Endodermal cell (in vitro differentiated cells): ENCODE data around the gene HNRNPA1. TPM values are rescaled to one million over a fixed set of nuclear protein-coding genes. Genes with fewer than 3 reads are reported as not detected.

ENCODE experiments used
- DNase-seq: peaks from one replicate; pipeline ENCODE4 v3.0.0-alpha.2; 2017
- H3K27ac ChIP-seq: 2 replicates; pipeline ENCODE4 v1.5.1; 2013; ENCODE audit warnings: mild to moderate bottlenecking, low read depth, low read length, moderate library complexity
- H3K27me3 ChIP-seq: 2 replicates; pipeline ENCODE4 v1.6.1; 2013; ENCODE audit warnings: mild to moderate bottlenecking, low read length, moderate library complexity; ENCODE audit not compliant: insufficient read depth, control insufficient read depth, poor library complexity, severe bottlenecking
- H3K36me3 ChIP-seq: 2 replicates; pipeline ENCODE4 v1.7.0; 2013; ENCODE audit warnings: mild to moderate bottlenecking, low read length, moderate library complexity; ENCODE audit not compliant: control insufficient read depth, insufficient read depth
- H3K4me1 ChIP-seq: one replicate; pipeline ENCODE4 v1.7.0; 2013; ENCODE audit warnings: low read length; ENCODE audit not compliant: control insufficient read depth, insufficient read depth
- H3K4me3 ChIP-seq: 2 replicates; pipeline ENCODE4 v1.5.1; 2013; ENCODE audit warnings: mild to moderate bottlenecking, low read length, moderate library complexity
- H3K9ac ChIP-seq: 2 replicates; pipeline ENCODE4 v1.6.1; 2013; ENCODE audit warnings: mild to moderate bottlenecking, low read length, moderate library complexity; ENCODE audit not compliant: poor library complexity, severe bottlenecking; ENCODE audit errors: extremely low read depth
- H3K9me3 ChIP-seq: 2 replicates; pipeline ENCODE4 v1.6.1; 2013; ENCODE audit warnings: mild to moderate bottlenecking, low read length, moderate library complexity; ENCODE audit not compliant: control insufficient read depth
- H3K27ac Mint-ChIP-seq: 2 replicates; pipeline ENCODE4 v1.8.0; 2020; ENCODE audit warnings: mixed read lengths
- H3K27me3 Mint-ChIP-seq: 2 replicates; pipeline ENCODE4 v1.8.0; 2021; ENCODE audit warnings: mild to moderate bottlenecking, mixed read lengths; ENCODE audit not compliant: insufficient read depth
- H3K36me3 Mint-ChIP-seq: 2 replicates; pipeline ENCODE4 v1.8.0; 2020; ENCODE audit warnings: low read depth, mixed read lengths
- H3K4me1 Mint-ChIP-seq: 2 replicates; pipeline ENCODE4 v1.8.0; 2020; ENCODE audit warnings: mixed read lengths
- H3K4me3 Mint-ChIP-seq: 2 replicates; pipeline ENCODE4 v1.8.0; 2020; ENCODE audit warnings: mild to moderate bottlenecking, moderate library complexity, mixed read lengths
- H3K9me3 Mint-ChIP-seq: 2 replicates; pipeline ENCODE4 v1.8.0; 2020; ENCODE audit warnings: mild to moderate bottlenecking, mixed read lengths
- WGBS, 2 experiments: methylation state at CpG; one replicate each; pipeline versions ENCODE4 v1.1.5 to v1.1.7; 2013; ENCODE audit warnings: missing lambda C conversion rate in 2 of 2, mixed read lengths in 1 of 2; ENCODE audit not compliant: insufficient coverage in 1 of 2, insufficient read length in 1 of 2; 5-methylcytosine and 5-hydroxymethylcytosine counted together
- total RNA-seq, 2 donors: library from RNA; stranded (reverse); fragmentation: NEBNext Ultra II Directional in 1 of 2; extraction: Animal tissue kit (Norgen Biotek cat#: 25700) in 1 of 2; gene quantifications; 2 replicates in 1 of 2; 3 replicates in 1 of 2; pipeline ENCODE4 v1.2.1, GENCODE V29; 2021
- TF ChIP-seq, protein P1 (sequence below): fragments of 200-600 bp; sonication (generic); conservative IDR thresholded peaks from 2 replicates; pipeline ENCODE4 v1.5.0; 2021; ENCODE audit warnings: antibody characterized with exemption, mild to moderate bottlenecking

Gene HNRNPA1
- total RNA-seq, 2 donors from 2014 or later = 2,414 to 2,488 TPM

GRCh38 chr12:54331461-54331860, 50.9 kb downstream of the HNRNPA1 start:
- peaks cover 13% of the 10 kb centered on the region for H3K36me3 ChIP-seq
- no peak overlapping the region for H3K9ac ChIP-seq

GRCh38 chr12:54333420-54334034, 53.0 kb downstream of the HNRNPA1 start:
- peaks cover 31% of the 10 kb centered on the region for H3K4me1 Mint-ChIP-seq
- Histone ChIP-seq H3K27ac (no peak overlapping the region), H3K9me3 (no peaks in the 10 kb centered on the region), H3K27me3 (no peaks in the 10 kb centered on the region), H3K9ac (no peak overlapping the region), H3K36me3 (peaks cover 13% of the 10 kb centered on the region), H3K4me3 (no peak overlapping the region), H3K4me1 (peaks cover 20% of the 10 kb centered on the region)
- H3K4me3 Mint-ChIP-seq = no peak overlapping the region
- no peaks in the 10 kb centered on the region for H3K9me3 Mint-ChIP-seq
- WGBS, 2 experiments = 98% methylated on average over 4 of the region's 4 CpGs; no CpG with 5 or more reads in 1 of the 2 experiments
- no peak overlapping the region for H3K27ac Mint-ChIP-seq
- peaks cover 15% of the 10 kb centered on the region for H3K36me3 Mint-ChIP-seq
- no peaks in the 10 kb centered on the region for H3K27me3 Mint-ChIP-seq
- DNase-seq = no peak
- TF ChIP-seq, protein P1, sequence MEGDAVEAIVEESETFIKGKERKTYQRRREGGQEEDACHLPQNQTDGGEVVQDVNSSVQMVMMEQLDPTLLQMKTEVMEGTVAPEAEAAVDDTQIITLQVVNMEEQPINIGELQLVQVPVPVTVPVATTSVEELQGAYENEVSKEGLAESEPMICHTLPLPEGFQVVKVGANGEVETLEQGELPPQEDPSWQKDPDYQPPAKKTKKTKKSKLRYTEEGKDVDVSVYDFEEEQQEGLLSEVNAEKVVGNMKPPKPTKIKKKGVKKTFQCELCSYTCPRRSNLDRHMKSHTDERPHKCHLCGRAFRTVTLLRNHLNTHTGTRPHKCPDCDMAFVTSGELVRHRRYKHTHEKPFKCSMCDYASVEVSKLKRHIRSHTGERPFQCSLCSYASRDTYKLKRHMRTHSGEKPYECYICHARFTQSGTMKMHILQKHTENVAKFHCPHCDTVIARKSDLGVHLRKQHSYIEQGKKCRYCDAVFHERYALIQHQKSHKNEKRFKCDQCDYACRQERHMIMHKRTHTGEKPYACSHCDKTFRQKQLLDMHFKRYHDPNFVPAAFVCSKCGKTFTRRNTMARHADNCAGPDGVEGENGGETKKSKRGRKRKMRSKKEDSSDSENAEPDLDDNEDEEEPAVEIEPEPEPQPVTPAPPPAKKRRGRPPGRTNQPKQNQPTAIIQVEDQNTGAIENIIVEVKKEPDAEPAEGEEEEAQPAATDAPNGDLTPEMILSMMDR = no peak

More at GRCh38 chr12:54331461-54331860, 50.9 kb downstream of the HNRNPA1 start:
- no peak overlapping the region for H3K4me3 ChIP-seq
- TF ChIP-seq, protein P1 = no peak
- no peaks in the 10 kb centered on the region for H3K9me3 ChIP-seq
- H3K9me3 Mint-ChIP-seq = no peaks in the 10 kb centered on the region
- H3K4me3 Mint-ChIP-seq = no peak overlapping the region
- H3K27me3 Mint-ChIP-seq = no peaks in the 10 kb centered on the region
- H3K27ac ChIP-seq = no peak overlapping the region
- no peak for DNase-seq
- peaks cover 5% of the 10 kb centered on the region for H3K4me1 ChIP-seq
- H3K27me3 ChIP-seq = no peaks in the 10 kb centered on the region
- 96 to 100% methylated on average over 2 to 5 of the region's 5 CpGs for WGBS, 2 experiments
- H3K4me1 Mint-ChIP-seq = peaks cover 15% of the 10 kb centered on the region
- H3K36me3 Mint-ChIP-seq = peaks cover 15% of the 10 kb centered on the region
- peak overlapping the region; percentile 61 for H3K27ac Mint-ChIP-seq

Other genes with a start within 250 kb of the HNRNPA1 start
- gene HOXC5, start 247.7 kb upstream of the HNRNPA1 start, total RNA-seq = not detected
- gene HOXC4, start 226.9 kb upstream of the HNRNPA1 start, total RNA-seq = not detected
- 10 to 100 TPM; 32.4 to 37.2 TPM for gene SMUG1, start 91.7 kb upstream of the HNRNPA1 start, total RNA-seq
- gene CBX5, start 604 bp upstream of the HNRNPA1 start, total RNA-seq = 100 to 1,000 TPM; 230 to 341 TPM
- gene NFE2, start 20.3 kb downstream of the HNRNPA1 start, total RNA-seq = 1 to 10 TPM; 2.7 TPM
- gene COPZ1, start 44.4 kb downstream of the HNRNPA1 start, total RNA-seq = 100 to 1,000 TPM; 153 to 183 TPM
- gene GPR84, start 83.8 kb downstream of the HNRNPA1 start, total RNA-seq = not detected
- 10 to 100 TPM; 10.5 to 16.3 TPM for gene ZNF385A, start 104.0 kb downstream of the HNRNPA1 start, total RNA-seq
- gene ITGA5, start 138.5 kb downstream of the HNRNPA1 start, total RNA-seq = 100 to 1,000 TPM; 189 to 243 TPM
- not detected for gene GTSF1, start 192.9 kb downstream of the HNRNPA1 start, total RNA-seq
- 1 to 10 TPM; 2.1 to 2.5 TPM for gene NCKAP1L, start 217.0 kb downstream of the HNRNPA1 start, total RNA-seq